NCI-H82 (cell line): ENCODE data around the gene RAPSN.

ENCODE experiments used
- DNase-seq: peaks from one replicate; lab custom pipeline; 2025; lab: John Stamatoyannopoulos, UW

RAPSN gene

GRCh38 chr11:47433157-47433556, 15.8 kb downstream of the RAPSN start:
- DNase-seq: no peak

GRCh38 chr11:47431356-47432083, 17.4 kb downstream of the RAPSN start:
- no peak for DNase-seq

DNA sequence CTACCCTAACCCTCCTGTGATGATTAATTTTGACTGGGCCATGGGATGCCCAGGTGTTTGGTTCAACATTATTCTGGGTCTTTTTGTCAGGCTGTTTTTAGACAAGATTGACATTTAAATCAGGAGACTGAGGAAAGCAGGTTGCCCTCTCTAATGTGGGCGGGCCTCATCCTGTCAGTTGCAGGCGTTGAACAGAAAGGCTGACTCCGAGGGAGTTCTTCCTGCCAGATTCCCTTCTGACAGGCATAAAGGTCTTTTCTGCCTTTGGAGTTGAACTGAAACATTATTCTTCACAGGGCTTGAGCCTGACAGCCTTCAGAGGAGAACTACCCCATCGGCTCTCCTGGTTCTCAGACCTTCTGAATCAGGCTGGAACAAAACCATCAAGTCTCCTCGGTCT, 18.4 kb downstream of the RAPSN start:
- no peak for DNase-seq

DNA sequence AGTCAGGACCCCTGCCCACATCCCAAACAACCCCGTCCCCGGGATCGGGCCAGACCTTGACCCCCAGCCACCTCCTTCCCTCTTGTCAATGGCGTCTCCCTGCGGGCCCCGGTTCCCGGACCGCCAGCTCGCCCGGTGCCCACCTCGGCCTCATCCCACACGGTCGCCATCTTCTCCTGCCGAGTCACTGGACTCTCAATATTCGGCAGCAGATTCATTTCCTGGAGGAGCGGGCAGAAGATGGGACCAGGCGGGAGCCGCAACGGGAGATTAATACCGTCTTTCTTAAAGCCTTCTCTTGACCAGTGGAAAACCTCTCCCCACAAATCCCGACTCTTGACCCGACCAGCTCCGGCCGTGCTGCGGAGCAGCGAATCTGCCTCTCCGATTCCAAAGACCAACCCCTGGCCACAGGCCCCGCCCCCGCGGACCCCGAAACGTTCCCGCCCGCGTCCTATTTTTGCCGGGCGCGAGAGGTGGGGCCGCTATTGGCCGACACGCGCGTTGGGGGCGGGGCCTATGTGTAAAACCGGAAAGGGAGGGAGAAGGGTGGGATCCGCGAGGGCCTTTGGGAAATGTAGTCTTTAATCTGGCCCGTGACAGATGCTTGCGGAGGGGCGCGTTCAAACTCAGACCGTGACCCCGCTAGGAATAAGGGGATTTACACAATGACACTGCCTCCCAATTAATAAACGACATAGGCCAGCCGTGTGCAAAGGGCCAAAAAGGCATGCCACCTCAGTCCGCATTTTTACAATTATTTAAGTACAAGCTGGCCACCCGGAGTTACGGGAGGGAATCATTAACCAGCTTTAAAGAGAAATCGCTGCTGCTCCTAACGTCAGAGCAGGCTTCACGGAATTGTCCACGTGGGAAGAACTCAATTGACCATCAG, 22.6 kb downstream of the RAPSN start, which contains the start of gene PSMC3:
Gene PSMC3 (minus strand): TSS at position 378 of the 895 bp plus-strand sequence. CDS start 160 bp downstream, at position 218.
- DNase-seq: peak; percentile 98

GRCh38 chr11:47425611-47426010, 23.3 kb downstream of the RAPSN start:
- DNase-seq: no peak

DNA sequence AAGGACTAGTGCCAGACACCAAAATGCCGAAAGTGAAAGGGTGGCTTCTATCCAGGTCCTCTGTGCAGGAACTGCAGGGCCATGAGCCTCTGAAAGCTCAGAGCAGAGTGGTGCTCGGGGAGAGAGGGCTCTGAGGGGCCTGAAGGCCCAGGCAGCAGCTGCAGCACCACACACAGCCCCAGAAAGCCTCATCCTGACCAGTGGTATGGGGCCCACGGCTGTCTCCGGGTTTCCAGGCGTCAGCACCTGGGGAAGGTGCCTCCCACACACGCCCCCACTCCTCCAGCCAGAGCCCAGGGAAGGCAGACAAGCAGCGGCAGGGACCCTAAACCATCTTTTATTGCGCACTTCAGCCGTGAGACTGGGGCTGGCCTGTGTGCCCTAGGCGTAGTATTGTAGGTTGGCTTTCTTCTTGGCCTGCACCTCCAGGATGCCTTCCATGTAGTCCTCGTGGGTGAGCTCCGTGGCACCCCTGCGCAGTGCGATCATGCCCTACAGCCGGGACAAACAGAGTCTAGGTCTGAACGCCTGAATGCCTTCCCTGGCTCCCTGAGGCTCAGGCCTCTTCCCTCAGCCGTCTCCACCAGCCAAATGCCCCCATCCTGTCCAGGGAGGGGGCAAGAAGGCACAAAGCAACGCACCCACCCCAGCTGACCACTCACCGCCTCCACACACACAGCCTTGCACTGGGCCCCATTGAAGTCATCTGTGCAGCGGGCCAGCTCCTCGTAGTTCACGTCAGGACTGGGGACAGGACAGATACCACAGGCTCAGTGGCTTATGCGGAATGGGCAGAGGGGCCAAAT, 30.3 kb downstream of the RAPSN start:
- no peak for DNase-seq

- DNase-seq: no peak
Observed at GRCh38 chr11:47417712-47418111, 31.2 kb downstream of the RAPSN start.

GRCh38 chr11:47415949-47416472, 32.9 kb downstream of the RAPSN start:
- peak; percentile 41 for DNase-seq

DNA sequence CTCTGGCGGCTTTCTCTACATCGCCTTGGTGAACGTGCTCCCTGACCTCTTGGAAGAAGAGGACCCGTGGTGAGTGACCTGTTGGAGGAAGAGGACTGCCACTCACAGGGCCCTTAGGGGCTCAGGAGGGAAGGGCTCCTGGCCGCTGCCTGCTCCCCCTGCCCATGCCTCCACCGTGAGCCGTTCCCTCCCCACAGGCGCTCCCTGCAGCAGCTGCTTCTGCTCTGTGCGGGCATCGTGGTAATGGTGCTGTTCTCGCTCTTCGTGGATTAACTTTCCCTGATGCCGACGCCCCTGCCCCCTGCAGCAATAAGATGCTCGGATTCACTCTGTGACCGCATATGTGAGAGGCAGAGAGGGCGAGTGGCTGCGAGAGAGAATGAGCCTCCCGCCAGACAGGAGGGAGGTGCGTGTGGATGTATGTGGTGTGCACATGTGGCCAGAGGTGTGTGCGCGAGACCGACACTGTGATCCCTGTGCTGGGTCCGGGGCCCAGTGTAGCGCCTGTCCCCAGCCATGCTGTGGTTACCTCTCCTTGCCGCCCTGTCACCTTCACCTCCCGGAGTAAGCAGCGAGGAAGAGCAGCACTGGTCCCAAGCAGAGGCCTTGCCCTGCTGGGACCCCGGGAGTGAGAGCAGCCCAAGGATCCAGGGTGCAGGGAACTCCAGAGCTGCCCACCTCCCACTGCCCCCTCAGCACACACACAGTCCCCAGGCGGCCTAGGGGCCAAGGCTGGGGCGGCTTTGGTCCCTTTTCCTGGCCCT, 33.7 kb downstream of the RAPSN start:
- no peak for DNase-seq

- DNase-seq: no peak
Observed at GRCh38 chr11:47414685-47415070, 34.3 kb downstream of the RAPSN start.

GRCh38 chr11:47413908-47414684, 34.8 kb downstream of the RAPSN start:
- no peak for DNase-seq

DNA sequence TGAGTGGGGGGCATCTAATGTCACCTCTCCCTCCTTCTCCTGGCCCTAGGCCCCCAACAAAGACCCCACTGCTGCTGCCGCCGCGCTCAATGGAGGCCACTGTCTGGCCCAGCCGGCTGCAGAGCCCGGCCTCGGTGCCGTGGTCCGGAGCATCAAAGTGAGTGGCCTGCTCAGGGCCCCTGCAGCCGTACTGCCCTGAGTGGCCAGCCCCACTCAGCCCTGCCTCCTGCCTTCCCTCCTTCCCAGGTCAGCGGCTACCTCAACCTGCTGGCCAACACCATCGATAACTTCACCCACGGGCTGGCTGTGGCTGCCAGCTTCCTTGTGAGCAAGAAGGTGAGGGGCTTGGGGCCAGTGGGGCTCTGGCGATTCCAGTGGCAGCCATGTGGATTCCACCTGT, 35.6 kb downstream of the RAPSN start:
- no peak for DNase-seq

- peak; percentile 60 for DNase-seq
Observed at GRCh38 chr11:47411884-47412746, 36.8 kb downstream of the RAPSN start.

DNA sequence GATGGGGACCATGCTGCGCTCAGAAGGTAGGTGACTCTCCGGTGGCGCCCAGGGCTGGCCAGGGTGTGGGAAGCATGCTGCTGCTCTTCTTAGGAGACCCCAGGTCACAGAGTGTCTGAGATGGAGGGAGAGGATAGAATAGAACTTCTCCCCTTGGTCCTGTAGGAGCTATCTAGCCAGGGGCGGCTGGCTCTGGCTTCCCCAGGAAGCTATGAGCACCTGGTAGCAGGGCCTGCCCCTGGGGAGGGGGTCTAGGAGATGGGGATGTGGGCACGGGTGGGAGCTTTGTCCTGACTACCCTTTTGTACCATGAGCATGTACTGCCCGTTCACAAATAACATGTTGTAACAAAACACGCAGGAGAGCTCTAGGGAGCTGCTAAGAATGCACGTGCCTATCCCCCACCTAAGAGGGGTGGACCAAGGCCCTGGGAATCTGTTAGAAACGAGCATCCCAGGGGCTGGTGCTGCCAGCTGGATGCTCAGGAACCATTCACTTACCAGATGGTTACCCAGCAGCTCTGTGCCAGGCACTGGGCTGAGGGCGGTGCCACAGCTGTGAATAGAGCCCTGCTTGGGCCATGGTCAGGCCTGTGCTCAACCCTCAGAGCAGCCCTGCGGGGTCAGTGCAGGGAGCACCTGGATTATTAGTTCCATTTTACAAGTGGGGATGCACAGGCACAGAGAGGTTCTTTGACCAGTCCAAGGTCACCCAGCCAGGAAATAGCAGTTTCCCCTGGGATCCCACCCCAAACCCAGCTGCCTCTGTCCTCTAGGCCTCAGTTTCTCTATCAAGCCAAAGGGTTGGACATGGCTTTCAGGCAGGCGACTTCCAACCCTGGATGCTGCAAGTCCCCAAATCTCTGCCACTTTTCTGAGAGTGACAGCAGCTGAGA, 38.3 kb downstream of the RAPSN start:
- DNase-seq: no peak

- DNase-seq: no peak
Observed at GRCh38 chr11:47409440-47410369, 39.2 kb downstream of the RAPSN start.

DNA sequence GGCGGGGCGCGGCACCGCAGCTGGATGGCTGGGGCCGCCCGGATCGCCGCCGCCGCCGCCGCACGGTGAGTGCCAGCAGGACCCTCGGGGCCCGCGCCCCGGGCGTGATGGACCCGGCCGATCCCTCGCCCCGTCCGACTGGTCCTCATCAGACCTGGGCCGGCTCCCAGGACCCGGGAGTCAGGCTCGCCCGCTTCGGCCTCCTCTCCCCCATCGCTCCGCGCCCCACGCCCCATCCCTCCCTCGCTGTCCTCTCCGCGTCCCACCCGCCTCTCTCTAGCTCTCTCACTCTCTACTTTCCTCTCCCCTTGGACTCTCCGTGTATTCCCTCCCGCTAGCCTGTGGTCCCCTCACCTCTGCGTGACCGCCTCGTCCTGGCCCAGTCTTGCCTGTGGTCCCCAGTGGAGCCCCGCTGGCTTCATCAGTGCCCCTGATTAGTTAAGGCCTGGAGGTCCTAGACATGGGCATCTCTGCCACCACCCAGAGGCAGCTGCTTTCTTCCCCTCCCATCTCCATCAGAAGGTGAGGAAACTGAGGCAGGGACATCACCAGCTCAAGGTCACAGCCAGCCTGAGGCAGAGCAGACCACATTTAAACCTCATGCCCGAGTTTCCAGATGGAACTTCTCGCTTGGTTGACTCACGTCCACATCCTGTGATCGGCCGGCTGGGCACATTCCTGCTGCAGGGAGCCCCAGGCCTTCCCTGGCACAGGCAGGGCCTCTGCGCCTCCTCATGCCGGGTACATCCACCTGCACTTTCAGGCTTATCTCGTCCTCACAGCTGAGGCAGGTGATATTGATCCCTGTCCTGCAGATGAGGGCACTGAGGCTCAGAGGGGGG, 40.1 kb downstream of the RAPSN start:
- DNase-seq: no peak
